Measurements from ENCODE around the gene PLEK. TPM values are rescaled to one million over a fixed set of nuclear protein-coding genes. Genes with fewer than 3 reads are reported as not detected.

Gene PLEK
- total RNA-seq, 1 experiment from 2014 or later = not detected

- H3K27me3 ChIP-seq = no peaks in the 10 kb centered on the region
- no peak for DNase-seq
- H3K4me1 ChIP-seq = no peaks in the 10 kb centered on the region
- no peak overlapping the region for H3K27ac ChIP-seq
- no peak overlapping the region for H3K4me3 ChIP-seq
- H3K9me3 ChIP-seq (replicated peaks) = no peaks in the 10 kb centered on the region
- H3K36me3 ChIP-seq = no peaks in the 10 kb centered on the region
Observed at GRCh38 chr2:68411397-68412126, 46.5 kb downstream of the PLEK start.

GRCh38 chr2:68412127-68412819 is 47.2 kb downstream of the PLEK start:
- no peaks in the 10 kb centered on the region for H3K4me1 ChIP-seq
- H3K27me3 ChIP-seq = no peaks in the 10 kb centered on the region
- no peak overlapping the region for H3K27ac ChIP-seq
- DNase-seq = no peak
- H3K36me3 ChIP-seq = no peaks in the 10 kb centered on the region
- H3K9me3 ChIP-seq (replicated peaks) = no peaks in the 10 kb centered on the region
- H3K4me3 ChIP-seq = no peak overlapping the region

GRCh38 chr2:68413466-68413865 is 48.4 kb downstream of the PLEK start:
- Histone ChIP-seq H3K36me3 (no peaks in the 10 kb centered on the region), H3K4me3 (no peak overlapping the region), H3K27ac (no peak overlapping the region), H3K27me3 (no peaks in the 10 kb centered on the region), H3K9me3 (replicated peaks) (no peaks in the 10 kb centered on the region), H3K4me1 (no peaks in the 10 kb centered on the region)
- DNase-seq = no peak

GRCh38 chr2:68414452-68414851 is 49.4 kb downstream of the PLEK start:
- H3K9me3 ChIP-seq (replicated peaks) = no peaks in the 10 kb centered on the region
- no peak overlapping the region for H3K27ac ChIP-seq
- H3K4me3 ChIP-seq = no peak overlapping the region
- H3K36me3 ChIP-seq = no peaks in the 10 kb centered on the region
- H3K27me3 ChIP-seq = no peaks in the 10 kb centered on the region
- no peaks in the 10 kb centered on the region for H3K4me1 ChIP-seq
- no peak for DNase-seq

- Histone ChIP-seq H3K4me3 (no peak overlapping the region), H3K4me1 (no peaks in the 10 kb centered on the region), H3K36me3 (no peaks in the 10 kb centered on the region), H3K9me3 (replicated peaks) (no peaks in the 10 kb centered on the region), H3K27ac (no peak overlapping the region), H3K27me3 (no peaks in the 10 kb centered on the region)
- no peak for DNase-seq
Observed at GRCh38 chr2:68414876-68415275, 49.8 kb downstream of the PLEK start.

- no peaks in the 10 kb centered on the region for H3K4me1 ChIP-seq
- H3K4me3 ChIP-seq = no peak overlapping the region
- no peaks in the 10 kb centered on the region for H3K27me3 ChIP-seq
- no peaks in the 10 kb centered on the region for H3K9me3 ChIP-seq (replicated peaks)
- no peak for DNase-seq
- no peak overlapping the region for H3K27ac ChIP-seq
- H3K36me3 ChIP-seq = no peaks in the 10 kb centered on the region
Observed at GRCh38 chr2:68415521-68415920, 50.4 kb downstream of the PLEK start.

- no peak for DNase-seq
- H3K27ac ChIP-seq = no peak overlapping the region
- H3K4me1 ChIP-seq = no peaks in the 10 kb centered on the region
- no peaks in the 10 kb centered on the region for H3K36me3 ChIP-seq
- no peak overlapping the region for H3K4me3 ChIP-seq
- H3K9me3 ChIP-seq (replicated peaks) = no peaks in the 10 kb centered on the region
- H3K27me3 ChIP-seq = no peaks in the 10 kb centered on the region
Observed at GRCh38 chr2:68416081-68416675, 51.1 kb downstream of the PLEK start.

GRCh38 chr2:68417926-68418325 is 52.8 kb downstream of the PLEK start:
- H3K27me3 ChIP-seq = peaks cover 4% of the 10 kb centered on the region; the same call in 1 of the 2 replicates
- no peaks in the 10 kb centered on the region for H3K9me3 ChIP-seq (replicated peaks)
- no peaks in the 10 kb centered on the region for H3K36me3 ChIP-seq
- H3K27ac ChIP-seq = no peak overlapping the region
- no peak overlapping the region for H3K4me3 ChIP-seq
- no peaks in the 10 kb centered on the region for H3K4me1 ChIP-seq
- DNase-seq = no peak

GRCh38 chr2:68418419-68418818 is 53.3 kb downstream of the PLEK start:
- Histone ChIP-seq H3K27me3 (peaks cover 4% of the 10 kb centered on the region; the same call in 1 of the 2 replicates), H3K9me3 (replicated peaks) (no peaks in the 10 kb centered on the region), H3K36me3 (no peaks in the 10 kb centered on the region), H3K4me1 (no peaks in the 10 kb centered on the region), H3K4me3 (no peak overlapping the region), H3K27ac (no peak overlapping the region)
- DNase-seq = no peak

GRCh38 chr2:68418855-68419254 is 53.8 kb downstream of the PLEK start:
- Histone ChIP-seq H3K27ac (no peak overlapping the region), H3K36me3 (no peaks in the 10 kb centered on the region), H3K4me3 (no peak overlapping the region), H3K4me1 (no peaks in the 10 kb centered on the region), H3K27me3 (peaks cover 4% of the 10 kb centered on the region; the same call in 1 of the 2 replicates), H3K9me3 (replicated peaks) (no peaks in the 10 kb centered on the region)
- no peak for DNase-seq

GRCh38 chr2:68420254-68420910 is 55.3 kb downstream of the PLEK start:
- Histone ChIP-seq H3K36me3 (no peaks in the 10 kb centered on the region), H3K4me1 (no peaks in the 10 kb centered on the region), H3K27ac (no peak overlapping the region), H3K9me3 (replicated peaks) (no peaks in the 10 kb centered on the region), H3K4me3 (no peak overlapping the region), H3K27me3 (peaks cover 4% of the 10 kb centered on the region; the same call in 1 of the 2 replicates)
- no peak for DNase-seq

- H3K9me3 ChIP-seq (replicated peaks) = no peaks in the 10 kb centered on the region
- H3K27ac ChIP-seq = no peak overlapping the region
- H3K4me3 ChIP-seq = no peak overlapping the region
- H3K4me1 ChIP-seq = no peaks in the 10 kb centered on the region
- no peak for DNase-seq
- H3K27me3 ChIP-seq = peaks cover 4% of the 10 kb centered on the region; the same call in 1 of the 2 replicates
- no peaks in the 10 kb centered on the region for H3K36me3 ChIP-seq
Observed at GRCh38 chr2:68423966-68424650, 59.0 kb downstream of the PLEK start.

- no peaks in the 10 kb centered on the region for H3K9me3 ChIP-seq (replicated peaks)
Observed at GRCh38 chr2:68425503-68425902, 60.4 kb downstream of the PLEK start.

GRCh38 chr2:68426446-68426845 is 61.4 kb downstream of the PLEK start:
- Histone ChIP-seq H3K4me1 (no peaks in the 10 kb centered on the region), H3K36me3 (no peaks in the 10 kb centered on the region), H3K4me3 (no peak overlapping the region), H3K27me3 (peaks cover 4% of the 10 kb centered on the region; the same call in 1 of the 2 replicates), H3K27ac (no peak overlapping the region), H3K9me3 (replicated peaks) (no peaks in the 10 kb centered on the region)
- DNase-seq = no peak

More at GRCh38 chr2:68425503-68425902, 60.4 kb downstream of the PLEK start:
- H3K36me3 ChIP-seq = no peaks in the 10 kb centered on the region
- no peak for DNase-seq
- no peak overlapping the region for H3K4me3 ChIP-seq
- H3K27ac ChIP-seq = no peak overlapping the region
- peaks cover 4% of the 10 kb centered on the region; the same call in 1 of the 2 replicates for H3K27me3 ChIP-seq
- H3K4me1 ChIP-seq = no peaks in the 10 kb centered on the region
